ENCODE data around the gene GIMAP5.

The GIMAP5 gene

GRCh38 chr7:150735596-150736358 is 1.4 kb upstream of the GIMAP5 start:
- no peak for TF ChIP-seq ZFX (IDR thresholded peaks at IDR 0.05; ENCODE audit: borderline replicate concordance)
- TF ChIP-seq CTCF (IDR thresholded peaks at IDR 0.05): no peak
- no peak overlapping the region for H3K27ac ChIP-seq

GRCh38 chr7:150736864-150737263 is 354 bp upstream of the GIMAP5 start:
- TF ChIP-seq ZFX (IDR thresholded peaks at IDR 0.05; ENCODE audit: borderline replicate concordance) (no peak), CTCF (IDR thresholded peaks at IDR 0.05) (no peak)
- H3K27ac ChIP-seq: no peak overlapping the region

GRCh38 chr7:150738092-150738491 is 874 bp downstream of the GIMAP5 start:
- no peak overlapping the region for H3K27ac ChIP-seq
- no peak for TF ChIP-seq ZFX (IDR thresholded peaks at IDR 0.05; ENCODE audit: borderline replicate concordance)
- no peak for TF ChIP-seq CTCF (IDR thresholded peaks at IDR 0.05)

- H3K27ac ChIP-seq: no peak overlapping the region
- TF ChIP-seq CTCF (IDR thresholded peaks at IDR 0.05) (no peak), ZFX (IDR thresholded peaks at IDR 0.05; ENCODE audit: borderline replicate concordance) (no peak)
Observed at GRCh38 chr7:150738591-150739001, 1.4 kb downstream of the GIMAP5 start.

GRCh38 chr7:150739033-150739432 is 1.8 kb downstream of the GIMAP5 start:
- no peak overlapping the region for H3K27ac ChIP-seq
- TF ChIP-seq CTCF (IDR thresholded peaks at IDR 0.05) (peak; percentile 36), ZFX (IDR thresholded peaks at IDR 0.05; ENCODE audit: borderline replicate concordance) (no peak)

GRCh38 chr7:150740053-150740452 is 2.8 kb downstream of the GIMAP5 start:
- H3K27ac ChIP-seq: no peak overlapping the region
- no peak for TF ChIP-seq CTCF (IDR thresholded peaks at IDR 0.05)
- TF ChIP-seq ZFX (IDR thresholded peaks at IDR 0.05; ENCODE audit: borderline replicate concordance): no peak

- TF ChIP-seq ZFX (IDR thresholded peaks at IDR 0.05; ENCODE audit: borderline replicate concordance): no peak
- TF ChIP-seq CTCF (IDR thresholded peaks at IDR 0.05): no peak
- H3K27ac ChIP-seq: no peak overlapping the region
Observed at GRCh38 chr7:150742286-150742968, 5.2 kb downstream of the GIMAP5 start.

All from 22Rv1 (cell line).